GM18951 (cell line): ENCODE measurements around the gene ACTN3.

Experiments used
- POLR2A ChIP-seq: IDR thresholded peaks from 4 replicates; pipeline ENCODE4 v1.6.1; 2011; ENCODE audit warnings: mild to moderate bottlenecking; ENCODE audit not compliant: insufficient read length, insufficient read depth; ENCODE audit errors: extremely low read depth
- in situ Hi-C: fragments of 300-500 bp; cut with MboI; formaldehyde crosslinking; loops from one replicate; pipeline ENCODE4 v1.12.0; 2022; ENCODE audit warnings: low sequenced_read_pairs, mixed read lengths, inconsistent platforms; ENCODE audit not compliant: unreplicated experiment

ACTN3 gene

GRCh38 chr11:66546368-66546965 is at the start of gene ACTN3:
Gene ACTN3 (plus strand): TSS chr11:66546903. CDS start chr11:66546938, 35 bp downstream.
- no peak for TF ChIP-seq POLR2A
- in situ Hi-C loops = no loop called here

GRCh38 chr11:66497206-66497605 is 49.5 kb upstream of the ACTN3 start:
- in situ Hi-C loops = no loop called here
- no peak for TF ChIP-seq POLR2A

- no peak for TF ChIP-seq POLR2A
- in situ Hi-C loops = no loop called here
Measured at GRCh38 chr11:66498506-66498905, 48.2 kb upstream of the ACTN3 start.

- in situ Hi-C loops = no loop called here
- TF ChIP-seq POLR2A = no peak
Measured at GRCh38 chr11:66505276-66505816, 41.4 kb upstream of the ACTN3 start.

- in situ Hi-C loops = no loop called here
- no peak for TF ChIP-seq POLR2A
Measured at GRCh38 chr11:66509131-66509561, 37.6 kb upstream of the ACTN3 start.

- in situ Hi-C loops = no loop called here
- peak; percentile 54 for TF ChIP-seq POLR2A
Measured at GRCh38 chr11:66510271-66510989, 36.3 kb upstream of the ACTN3 start, which contains the start of gene BBS1. Gene BBS1 (plus strand): TSS chr11:66510635. CDS start chr11:66510660, 25 bp downstream.

- no peak for TF ChIP-seq POLR2A
- in situ Hi-C loops = no loop called here
Measured at GRCh38 chr11:66510990-66511339, 35.7 kb upstream of the ACTN3 start.

- no peak for TF ChIP-seq POLR2A
- in situ Hi-C loops = no loop called here
Measured at GRCh38 chr11:66523611-66524010, 23.1 kb upstream of the ACTN3 start.

- in situ Hi-C loops = no loop called here
- no peak for TF ChIP-seq POLR2A
Measured at GRCh38 chr11:66524304-66525040, 22.2 kb upstream of the ACTN3 start.

- in situ Hi-C loops = no loop called here
- TF ChIP-seq POLR2A = no peak
Measured at GRCh38 chr11:66529069-66529468, 17.6 kb upstream of the ACTN3 start.

- TF ChIP-seq POLR2A = no peak
- in situ Hi-C loops = no loop called here
Measured at GRCh38 chr11:66529655-66530054, 17.0 kb upstream of the ACTN3 start.

GRCh38 chr11:66530927-66531709 is 15.6 kb upstream of the ACTN3 start:
- in situ Hi-C loops = no loop called here
- no peak for TF ChIP-seq POLR2A

GRCh38 chr11:66531841-66532240 is 14.9 kb upstream of the ACTN3 start:
- in situ Hi-C loops = no loop called here
- no peak for TF ChIP-seq POLR2A
